Stimulated activated CD8-positive, alpha-beta memory T cell treated with anti-CD3 and anti-CD28 coated beads, Interleukin-7, amount 100 ng/mL, for 48 hours (primary cell): ENCODE measurements around the gene TLNRD1.

ENCODE experiments used
- DNase-seq, 2 donors: peaks; one replicate each; pipeline ENCODE4 v3.0.0-alpha.2; 2020; ENCODE audit warnings: low read depth in 1 of 2; ENCODE audit errors: extremely low read depth in 1 of 2

The TLNRD1 gene

GRCh38 chr15:80976851-80977250 is 23.9 kb upstream of the TLNRD1 start:
- DNase-seq = no peak

GRCh38 chr15:80977627-80978036 is 23.1 kb upstream of the TLNRD1 start:
- DNase-seq = no peak

GRCh38 chr15:80978685-80979329 is 21.9 kb upstream of the TLNRD1 start:
- no peak for DNase-seq

GRCh38 chr15:80979538-80980200 is 21.1 kb upstream of the TLNRD1 start:
- DNase-seq = no peak

GRCh38 chr15:80982205-80982604 is 18.5 kb upstream of the TLNRD1 start:
- DNase-seq = no peak

- no peak for DNase-seq
Measured at GRCh38 chr15:80982839-80983238, 17.9 kb upstream of the TLNRD1 start.

GRCh38 chr15:80984856-80985255 is 15.9 kb upstream of the TLNRD1 start:
- no peak for DNase-seq

GRCh38 chr15:80985981-80986380 is 14.7 kb upstream of the TLNRD1 start:
- no peak for DNase-seq

- DNase-seq = no peak
Measured at GRCh38 chr15:80986487-80986886, 14.2 kb upstream of the TLNRD1 start.

- no peak for DNase-seq
Measured at GRCh38 chr15:80988148-80988796, 12.5 kb upstream of the TLNRD1 start.

- no peak for DNase-seq
Measured at GRCh38 chr15:80989081-80989517, 11.6 kb upstream of the TLNRD1 start.

GRCh38 chr15:80989518-80990478 is 10.9 kb upstream of the TLNRD1 start, which contains the start of gene MESD:
TSS of gene MESD (minus strand) at chr15:80989819. CDS start at chr15:80989791, 28 bp downstream.
- peak; percentile 88 to 94 for DNase-seq

- DNase-seq = no peak
Measured at GRCh38 chr15:80990955-80991354, 9.8 kb upstream of the TLNRD1 start.

GRCh38 chr15:80991421-80991820 is 9.3 kb upstream of the TLNRD1 start:
- DNase-seq = no peak

GRCh38 chr15:80992006-80992405 is 8.7 kb upstream of the TLNRD1 start:
- DNase-seq = no peak

GRCh38 chr15:80992441-80992840 is 8.3 kb upstream of the TLNRD1 start:
- no peak for DNase-seq

- DNase-seq = no peak
Measured at GRCh38 chr15:80996247-80996646, 4.5 kb upstream of the TLNRD1 start.

GRCh38 chr15:80997692-80998091 is 3.0 kb upstream of the TLNRD1 start:
- DNase-seq = no peak

- DNase-seq = no peak
Measured at GRCh38 chr15:80998251-80998650, 2.5 kb upstream of the TLNRD1 start.

- DNase-seq = peak; percentile 43 to 60
Measured at GRCh38 chr15:80999623-81000036, 1.1 kb upstream of the TLNRD1 start.

- no peak for DNase-seq
Measured at GRCh38 chr15:81000144-81000623, 539 bp upstream of the TLNRD1 start.
